HEK293 (cell line): ENCODE results near the gene CCHCR1.

Experiments
- BCL11A ChIP-seq: fragments of 450-650 bp; formaldehyde crosslinking; IDR thresholded peaks from 2 replicates; pipeline ENCODE4 v1.5.1; 2016; ENCODE audit warnings: low read depth, missing biosample characterization, missing genetic modification characterization
- GLI2 ChIP-seq: fragments of 450-650 bp; formaldehyde crosslinking; IDR thresholded peaks from 2 replicates; pipeline ENCODE4; 2017; ENCODE audit warnings: missing biosample characterization, missing genetic modification characterization, low read depth, borderline replicate concordance
- GLIS2 ChIP-seq: fragments of 450-650 bp; formaldehyde crosslinking; IDR thresholded peaks from 2 replicates; pipeline ENCODE4 v1.5.1; 2016; ENCODE audit warnings: missing biosample characterization, missing genetic modification characterization
- HOXC10 ChIP-seq: sonication (generic); formaldehyde crosslinking; IDR thresholded peaks from 2 replicates; pipeline ENCODE4 v1.8.1; 2023; ENCODE audit warnings: mild to moderate bottlenecking, missing genetic modification reagents
- KLF1 ChIP-seq: fragments of 450-650 bp; formaldehyde crosslinking; IDR thresholded peaks from 2 replicates; pipeline ENCODE4 v1.5.1; 2016; ENCODE audit warnings: missing biosample characterization, missing genetic modification characterization
- KLF7 ChIP-seq: fragments of 450-650 bp; formaldehyde crosslinking; IDR thresholded peaks from 2 replicates; pipeline ENCODE4 v1.5.1; 2016; ENCODE audit warnings: missing biosample characterization, missing genetic modification characterization, borderline replicate concordance
- KLF9 ChIP-seq: fragments of 450-650 bp; formaldehyde crosslinking; IDR thresholded peaks from 2 replicates; pipeline ENCODE4 v1.5.1; 2016; ENCODE audit warnings: missing biosample characterization, missing genetic modification characterization, low read depth
- MZF1 ChIP-seq: fragments of 450-650 bp; formaldehyde crosslinking; IDR thresholded peaks from 2 replicates; pipeline ENCODE4 v1.5.1; 2017; ENCODE audit warnings: missing biosample characterization, missing genetic modification characterization, borderline replicate concordance
- PRDM2 ChIP-seq: fragments of 450-650 bp; formaldehyde crosslinking; IDR thresholded peaks from 2 replicates; pipeline ENCODE4 v1.5.1; 2016; ENCODE audit warnings: missing biosample characterization, missing genetic modification characterization, borderline replicate concordance
- SCRT1 ChIP-seq: fragments of 450-650 bp; formaldehyde crosslinking; IDR thresholded peaks from 2 replicates; pipeline ENCODE4 v1.5.1; 2016; ENCODE audit warnings: missing biosample characterization, missing genetic modification characterization, borderline replicate concordance
- SETDB1 ChIP-seq: IDR thresholded peaks from one replicate; pipeline ENCODE4 v1.6.1; 2017; ENCODE audit warnings: mild to moderate bottlenecking, low read length, moderate library complexity, mixed read lengths; ENCODE audit not compliant: insufficient read length
- SP3 ChIP-seq: fragments of 450-650 bp; formaldehyde crosslinking; IDR thresholded peaks from 2 replicates; pipeline ENCODE4 v1.5.1; 2016; ENCODE audit warnings: missing biosample characterization, missing genetic modification characterization
- YY1 ChIP-seq: fragments of 450-650 bp; formaldehyde crosslinking; IDR thresholded peaks from 2 replicates; pipeline ENCODE4 v1.5.1; 2018; ENCODE audit warnings: missing biosample characterization, missing genetic modification characterization
- ZBTB20 ChIP-seq: fragments of 450-650 bp; formaldehyde crosslinking; IDR thresholded peaks from 2 replicates; pipeline ENCODE4 v1.5.1; 2016; ENCODE audit warnings: missing biosample characterization, missing genetic modification characterization
- ZNF133 ChIP-seq: fragments of 450-650 bp; formaldehyde crosslinking; IDR thresholded peaks from 2 replicates; pipeline ENCODE4 v1.5.1; 2016; ENCODE audit warnings: missing biosample characterization, missing genetic modification characterization
- ZNF148 ChIP-seq: fragments of 450-650 bp; formaldehyde crosslinking; IDR thresholded peaks from 2 replicates; pipeline ENCODE4 v1.5.0; 2017; ENCODE audit warnings: missing biosample characterization, missing genetic modification characterization, borderline replicate concordance
- ZNF16 ChIP-seq: fragments of 450-650 bp; formaldehyde crosslinking; IDR thresholded peaks from 2 replicates; pipeline ENCODE4 v1.5.1; 2016; ENCODE audit warnings: low read depth, missing biosample characterization, missing genetic modification characterization
- ZNF174 ChIP-seq: fragments of 450-650 bp; formaldehyde crosslinking; IDR thresholded peaks from 2 replicates; pipeline ENCODE4 v1.5.0; 2017; ENCODE audit warnings: missing biosample characterization, mild to moderate bottlenecking, missing genetic modification characterization
- ZNF211 ChIP-seq: fragments of 450-650 bp; formaldehyde crosslinking; IDR thresholded peaks from 2 replicates; pipeline ENCODE4 v1.5.1; 2016; ENCODE audit warnings: low read depth, missing biosample characterization, missing genetic modification characterization
- ZNF239 ChIP-seq: fragments of 450-650 bp; formaldehyde crosslinking; IDR thresholded peaks from 2 replicates; pipeline ENCODE4 v1.5.1; 2016; ENCODE audit warnings: missing biosample characterization, missing genetic modification characterization
- ZNF398 ChIP-seq: fragments of 450-650 bp; formaldehyde crosslinking; IDR thresholded peaks from 2 replicates; pipeline ENCODE4 v1.5.1; 2017; ENCODE audit warnings: missing biosample characterization, missing genetic modification characterization
- ZNF501 ChIP-seq: fragments of 450-650 bp; formaldehyde crosslinking; IDR thresholded peaks from 2 replicates; pipeline ENCODE4 v1.5.1; 2016; ENCODE audit warnings: missing biosample characterization, missing genetic modification characterization
- ZNF555 ChIP-seq: fragments of 450-650 bp; formaldehyde crosslinking; conservative IDR thresholded peaks from 2 replicates; pipeline ENCODE4 v1.5.1; 2017; ENCODE audit warnings: missing biosample characterization, mild to moderate bottlenecking, missing genetic modification characterization, inconsistent platforms
- ZNF626 ChIP-seq: fragments of 450-650 bp; sonication (Bioruptor Pico); formaldehyde crosslinking; IDR thresholded peaks from 2 replicates; pipeline ENCODE4 v1.5.1; 2018; ENCODE audit warnings: missing biosample characterization, missing genetic modification characterization, inconsistent platforms
- ZNF843 ChIP-seq: fragments of 450-650 bp; formaldehyde crosslinking; IDR thresholded peaks from 2 replicates; pipeline ENCODE4 v1.5.1; 2016; ENCODE audit warnings: missing biosample characterization, missing genetic modification characterization
- TF ChIP-seq, protein P1 (sequence below): fragments of 450-650 bp; formaldehyde crosslinking; IDR thresholded peaks from 2 replicates; pipeline ENCODE4 v1.5.1; 2016; ENCODE audit warnings: missing biosample characterization, missing genetic modification characterization
- TF ChIP-seq, protein P2 (sequence below): fragments of 450-650 bp; formaldehyde crosslinking; IDR thresholded peaks from 2 replicates; pipeline ENCODE4 v1.5.1; 2016; ENCODE audit warnings: missing biosample characterization, missing genetic modification characterization, low read depth

The CCHCR1 gene

DNA sequence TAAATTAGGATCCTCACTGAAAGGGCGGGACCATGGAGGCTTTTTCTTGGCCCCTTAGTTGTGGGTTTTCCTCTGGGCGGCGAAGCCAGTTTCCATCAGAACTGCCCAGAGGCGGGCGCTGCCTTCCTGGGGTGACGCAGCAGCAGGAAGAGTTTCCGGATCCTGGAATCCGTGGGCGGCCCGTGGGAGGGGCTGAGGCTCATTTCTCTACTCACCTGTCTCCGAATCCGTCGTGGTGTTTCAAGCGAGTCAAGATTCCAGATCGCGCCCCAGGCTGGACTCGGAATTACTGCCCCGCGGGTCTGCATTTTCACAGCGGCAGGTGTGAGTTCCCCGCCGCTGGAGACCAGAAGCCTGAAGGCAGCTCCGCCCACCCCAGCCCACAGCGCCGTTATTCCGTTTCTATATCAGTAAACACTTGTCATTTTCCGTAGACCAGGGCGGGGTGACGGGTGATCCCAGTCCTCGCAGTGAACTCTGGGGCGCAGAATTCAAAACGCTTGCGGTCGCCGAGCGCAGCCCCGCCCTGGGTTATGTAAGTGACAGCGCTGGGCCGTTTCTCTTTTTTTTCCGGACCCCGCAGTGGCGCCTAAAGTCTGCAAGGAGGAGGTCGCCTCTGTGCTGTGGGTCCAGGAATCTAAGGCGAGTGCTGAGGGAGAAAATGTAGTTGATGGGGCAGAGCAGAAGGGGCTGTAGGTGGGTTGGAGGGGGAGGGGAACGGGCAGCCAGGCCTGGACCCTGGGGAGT, 40.1 kb upstream of the CCHCR1 start (continued):
- TF ChIP-seq ZNF174 (tag by site-specific recombination) (no peak), ZNF133 (tag by site-specific recombination) (no peak), ZNF16 (tag by site-specific recombination) (no peak), ZNF239 (tag by site-specific recombination) (no peak), KLF7 (tag by site-specific recombination) (peak; percentile 86; the same call in 1 of the 2 replicates), HOXC10 (CRISPR knock-in tag) (no peak; the same call in 1 of the 2 replicates), ZNF211 (tag by site-specific recombination) (no peak), KLF1 (tag by site-specific recombination) (peak; percentile 81), SCRT1 (no peak), ZBTB20 (tag by site-specific recombination) (peak; percentile 66), BCL11A (tag by site-specific recombination) (peak; percentile 61; the same call in 1 of the 2 replicates), SETDB1 (no peak), SP3 (tag by site-specific recombination) (peak; percentile 73), YY1 (tag by site-specific recombination) (no peak), KLF9 (tag by site-specific recombination) (peak; percentile 47; the same call in 1 of the 2 replicates), ZNF398 (tag by site-specific recombination) (no peak), ZNF843 (tag by site-specific recombination) (no peak), PRDM2 (tag by site-specific recombination) (no peak), MZF1 (tag by site-specific recombination) (no peak), ZNF626 (tag by site-specific recombination) (no peak), ZNF148 (tag by site-specific recombination) (no peak), GLIS2 (tag by site-specific recombination) (0 out of 2 replicates have a peak, but pooled peaks have one; percentile 24), ZNF555 (tag by site-specific recombination) (no peak), GLI2 (tag by site-specific recombination) (no peak), ZNF501 (tag by site-specific recombination) (peak; percentile 77)
- TF ChIP-seq, protein P1, sequence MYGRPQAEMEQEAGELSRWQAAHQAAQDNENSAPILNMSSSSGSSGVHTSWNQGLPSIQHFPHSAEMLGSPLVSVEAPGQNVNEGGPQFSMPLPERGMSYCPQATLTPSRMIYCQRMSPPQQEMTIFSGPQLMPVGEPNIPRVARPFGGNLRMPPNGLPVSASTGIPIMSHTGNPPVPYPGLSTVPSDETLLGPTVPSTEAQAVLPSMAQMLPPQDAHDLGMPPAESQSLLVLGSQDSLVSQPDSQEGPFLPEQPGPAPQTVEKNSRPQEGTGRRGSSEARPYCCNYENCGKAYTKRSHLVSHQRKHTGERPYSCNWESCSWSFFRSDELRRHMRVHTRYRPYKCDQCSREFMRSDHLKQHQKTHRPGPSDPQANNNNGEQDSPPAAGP (tag by site-specific recombination): peak; percentile 88
- TF ChIP-seq, protein P2, sequence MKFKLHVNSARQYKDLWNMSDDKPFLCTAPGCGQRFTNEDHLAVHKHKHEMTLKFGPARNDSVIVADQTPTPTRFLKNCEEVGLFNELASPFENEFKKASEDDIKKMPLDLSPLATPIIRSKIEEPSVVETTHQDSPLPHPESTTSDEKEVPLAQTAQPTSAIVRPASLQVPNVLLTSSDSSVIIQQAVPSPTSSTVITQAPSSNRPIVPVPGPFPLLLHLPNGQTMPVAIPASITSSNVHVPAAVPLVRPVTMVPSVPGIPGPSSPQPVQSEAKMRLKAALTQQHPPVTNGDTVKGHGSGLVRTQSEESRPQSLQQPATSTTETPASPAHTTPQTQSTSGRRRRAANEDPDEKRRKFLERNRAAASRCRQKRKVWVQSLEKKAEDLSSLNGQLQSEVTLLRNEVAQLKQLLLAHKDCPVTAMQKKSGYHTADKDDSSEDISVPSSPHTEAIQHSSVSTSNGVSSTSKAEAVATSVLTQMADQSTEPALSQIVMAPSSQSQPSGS (tag by site-specific recombination): no peak
